HG03097 (cell line): ENCODE data around the gene RNF113A.
"Not testable (repeated sequence)": the region's sequence is repeated elsewhere in the genome, so short reads cannot be mapped to it uniquely, and the experiment has no call there.

ENCODE experiments used
- ATAC-seq: cut with Tn5 transposase; IDR thresholded peaks from one replicate; pipeline ENCODE4 v1.9.1; 2021; ENCODE audit not compliant: unreplicated experiment, low FRiP score

The RNF113A gene

GRCh38 chrX:119871599-119872395, at the start of gene RNF113A, which contains the start of gene NDUFA1:
TSS of gene RNF113A (minus strand) at chrX:119871733. CDS start at chrX:119871613, 120 bp downstream.
TSS of gene NDUFA1 (plus strand) at chrX:119871832. CDS start at chrX:119871912, 80 bp downstream.
- peak; percentile 84 for ATAC-seq

GRCh38 chrX:119919835-119920585, 48.5 kb upstream of the RNF113A start:
- ATAC-seq: no peak

GRCh38 chrX:119917877-119918276, 46.3 kb upstream of the RNF113A start:
- no peak for ATAC-seq

GRCh38 chrX:119916310-119916709, 44.8 kb upstream of the RNF113A start:
- ATAC-seq: no peak

- no peak for ATAC-seq
These were observed 29.4 kb upstream of the RNF113A start for GRCh38 chrX:119900976-119901375.

GRCh38 chrX:119899125-119899524, 27.6 kb upstream of the RNF113A start:
- ATAC-seq: no peak

- no peak for ATAC-seq
These were observed 24.4 kb upstream of the RNF113A start, which contains the start of gene AKAP14 for GRCh38 chrX:119895843-119896326. TSS of gene AKAP14 (plus strand) at chrX:119895893. CDS start at chrX:119903224, 7,331 bp downstream.

- ATAC-seq: not testable (repeated sequence)
These were observed 20.6 kb upstream of the RNF113A start for GRCh38 chrX:119891961-119892692.

- not testable (repeated sequence) for ATAC-seq
These were observed 19.1 kb upstream of the RNF113A start for GRCh38 chrX:119890626-119891025.

GRCh38 chrX:119887721-119888425, 16.3 kb upstream of the RNF113A start:
- ATAC-seq: no peak

- no peak for ATAC-seq
These were observed 14.3 kb upstream of the RNF113A start for GRCh38 chrX:119885554-119886428.

GRCh38 chrX:119880552-119881437, 9.3 kb upstream of the RNF113A start:
- ATAC-seq: peak; percentile 81

- ATAC-seq: no peak
These were observed 8.5 kb upstream of the RNF113A start for GRCh38 chrX:119880076-119880475.

GRCh38 chrX:119878740-119879139, 7.2 kb upstream of the RNF113A start:
- ATAC-seq: no peak

GRCh38 chrX:119871245-119871598, 311 bp downstream of the RNF113A start:
- ATAC-seq: peak; percentile 24

GRCh38 chrX:119870626-119871131, 854 bp downstream of the RNF113A start:
- peak; percentile 15 for ATAC-seq

GRCh38 chrX:119853444-119853843, 18.1 kb downstream of the RNF113A start:
- ATAC-seq: no peak
